WTC11 (cell line): ENCODE data around the gene TRAF3IP3. TPM values are rescaled to one million over a fixed set of nuclear protein-coding genes. Genes with fewer than 3 reads are reported as not detected.

ENCODE experiments used
- ATAC-seq: fragments of 200-7000 bp; cut with Tn5 transposase; 2 replicates; pipeline ENCODE4 v1.10.0; 2021; ENCODE audit warnings: mild to moderate bottlenecking, moderate library complexity
- CTCF ChIA-PET: fragments of 300-600 bp; sonication (Branson Sonifier 250); formaldehyde crosslinking; loops from one replicate; lab custom pipeline; 2021; ENCODE audit warnings: antibody characterized with exemption; lab: Charles Lee
- POLR2A ChIA-PET: fragments of 350-600 bp; sonication (Branson Sonifier 250); formaldehyde crosslinking; loops from one replicate; lab custom pipeline; 2021; ENCODE audit warnings: antibody characterized with exemption; lab: Charles Lee
- DNase-seq: peaks from one replicate; pipeline ENCODE4 v3.0.0; 2021; ENCODE audit warnings: low spot score
- H3K27ac Mint-ChIP-seq: 2 replicates; pipeline ENCODE4 v1.8.0; 2021; ENCODE audit warnings: mixed read lengths
- H3K27me3 Mint-ChIP-seq: 2 replicates; pipeline ENCODE4 v1.8.0; 2021; ENCODE audit warnings: low read depth, mild to moderate bottlenecking, moderate library complexity, mixed read lengths
- H3K36me3 Mint-ChIP-seq: 2 replicates; pipeline ENCODE4 v1.8.0; 2021; ENCODE audit warnings: mixed read lengths
- H3K4me1 Mint-ChIP-seq: 2 replicates; pipeline ENCODE4 v1.8.0; 2022; ENCODE audit warnings: mixed read lengths
- H3K4me3 Mint-ChIP-seq: 2 replicates; pipeline ENCODE4 v1.8.0; 2021; ENCODE audit warnings: mild to moderate bottlenecking, moderate library complexity, mixed read lengths
- H3K9me3 Mint-ChIP-seq: 2 replicates; pipeline ENCODE4 v1.8.0; 2021; ENCODE audit warnings: mixed read lengths
- ELF4 ChIP-seq: sonication (generic); formaldehyde crosslinking; IDR thresholded peaks from 2 replicates; pipeline ENCODE4 v1.8.1; 2022; ENCODE audit warnings: low read depth, mild to moderate bottlenecking, moderate library complexity, missing genetic modification reagents
- FOXP1 ChIP-seq: sonication (generic); formaldehyde crosslinking; IDR thresholded peaks from 2 replicates; pipeline ENCODE4 v1.8.0; 2022; ENCODE audit warnings: missing genetic modification reagents, mild to moderate bottlenecking, moderate library complexity, borderline replicate concordance
- GABPB1 ChIP-seq: sonication (generic); formaldehyde crosslinking; IDR thresholded peaks from 2 replicates; pipeline ENCODE4 v1.8.1; 2023; ENCODE audit warnings: mild to moderate bottlenecking, missing genetic modification reagents
- NR2C2 ChIP-seq: sonication (generic); formaldehyde crosslinking; IDR thresholded peaks from 2 replicates; pipeline ENCODE4 v1.8.0; 2022; ENCODE audit warnings: mild to moderate bottlenecking, missing genetic modification reagents
- RELA ChIP-seq: sonication (generic); formaldehyde crosslinking; IDR thresholded peaks from 2 replicates; pipeline ENCODE4 v1.8.1; 2022; ENCODE audit warnings: missing genetic modification reagents, mild to moderate bottlenecking, borderline replicate concordance
- SP1 ChIP-seq: sonication (generic); formaldehyde crosslinking; conservative IDR thresholded peaks from 2 replicates; pipeline ENCODE4 v1.8.1; 2022; ENCODE audit warnings: missing genetic modification reagents
- TEAD1 ChIP-seq: sonication (generic); formaldehyde crosslinking; IDR thresholded peaks from 2 replicates; pipeline ENCODE4 v1.8.0; 2022; ENCODE audit warnings: mild to moderate bottlenecking, missing genetic modification reagents
- ZNF219 ChIP-seq: sonication (generic); formaldehyde crosslinking; IDR thresholded peaks from 2 replicates; pipeline ENCODE4 v1.8.0; 2023; ENCODE audit warnings: missing genetic modification reagents, mild to moderate bottlenecking, borderline replicate concordance
- ZNF317 ChIP-seq: sonication (generic); formaldehyde crosslinking; IDR thresholded peaks from 2 replicates; pipeline ENCODE4 v1.8.1; 2023; ENCODE audit warnings: low read depth, mild to moderate bottlenecking, moderate library complexity, missing genetic modification reagents, borderline replicate concordance
- ZNF396 ChIP-seq: fragments of 250-450 bp; sonication (Bioruptor Pico); IDR thresholded peaks from 2 replicates; pipeline ENCODE4 v1.8.0; 2021; ENCODE audit warnings: mild to moderate bottlenecking, moderate library complexity, borderline replicate concordance
- ZNF423 ChIP-seq: fragments of 250-450 bp; sonication (Bioruptor Pico); IDR thresholded peaks from 2 replicates; pipeline ENCODE4 v2.1.2; 2022; ENCODE audit warnings: mild to moderate bottlenecking, moderate library complexity
- ZNF671 ChIP-seq: fragments of 250-450 bp; sonication (Bioruptor Pico); IDR thresholded peaks from 2 replicates; pipeline ENCODE4 v1.8.0; 2021; ENCODE audit warnings: mild to moderate bottlenecking
- total RNA-seq: library from RNA; stranded (reverse); gene quantifications from 3 replicates; pipeline ENCODE4 v1.2.3, GENCODE V29; 2021
- TF ChIP-seq, protein P1 (sequence below): fragments of 250-450 bp; sonication (Bioruptor Pico); IDR thresholded peaks from 2 replicates; pipeline ENCODE4 v1.9.0; 2021; ENCODE audit warnings: mild to moderate bottlenecking
- TF ChIP-seq, protein P2 (sequence below): sonication (generic); formaldehyde crosslinking; IDR thresholded peaks from 2 replicates; pipeline ENCODE4 v1.8.0; 2022; ENCODE audit warnings: mild to moderate bottlenecking, missing genetic modification reagents
- TF ChIP-seq, protein P3 (sequence below): sonication (generic); formaldehyde crosslinking; IDR thresholded peaks from 2 replicates; pipeline ENCODE4 v1.8.0; 2022; ENCODE audit warnings: mild to moderate bottlenecking, missing genetic modification reagents
- TF ChIP-seq, protein P4 (sequence below): fragments of 250-450 bp; sonication (Bioruptor Pico); IDR thresholded peaks from 2 replicates; pipeline ENCODE4 v2.1.2; 2022; ENCODE audit warnings: mild to moderate bottlenecking, moderate library complexity
- TF ChIP-seq, protein P5 (sequence below): sonication (generic); formaldehyde crosslinking; IDR thresholded peaks from 2 replicates; pipeline ENCODE4 v1.8.1; 2023; ENCODE audit warnings: mild to moderate bottlenecking, missing genetic modification reagents, borderline replicate concordance
- TF ChIP-seq, protein P6 (sequence below): sonication (generic); formaldehyde crosslinking; IDR thresholded peaks from 2 replicates; pipeline ENCODE4 v1.8.0; 2022; ENCODE audit warnings: mild to moderate bottlenecking, missing genetic modification reagents
- TF ChIP-seq, protein P7 (sequence below): fragments of 250-450 bp; sonication (Bioruptor Pico); IDR thresholded peaks from 2 replicates; pipeline ENCODE4 v1.9.0; 2021; ENCODE audit warnings: moderate library complexity, mild to moderate bottlenecking, inconsistent platforms, borderline replicate concordance

Gene TRAF3IP3
- total RNA-seq, 1 experiment from 2014 or later = 0.74 TPM

DNA sequence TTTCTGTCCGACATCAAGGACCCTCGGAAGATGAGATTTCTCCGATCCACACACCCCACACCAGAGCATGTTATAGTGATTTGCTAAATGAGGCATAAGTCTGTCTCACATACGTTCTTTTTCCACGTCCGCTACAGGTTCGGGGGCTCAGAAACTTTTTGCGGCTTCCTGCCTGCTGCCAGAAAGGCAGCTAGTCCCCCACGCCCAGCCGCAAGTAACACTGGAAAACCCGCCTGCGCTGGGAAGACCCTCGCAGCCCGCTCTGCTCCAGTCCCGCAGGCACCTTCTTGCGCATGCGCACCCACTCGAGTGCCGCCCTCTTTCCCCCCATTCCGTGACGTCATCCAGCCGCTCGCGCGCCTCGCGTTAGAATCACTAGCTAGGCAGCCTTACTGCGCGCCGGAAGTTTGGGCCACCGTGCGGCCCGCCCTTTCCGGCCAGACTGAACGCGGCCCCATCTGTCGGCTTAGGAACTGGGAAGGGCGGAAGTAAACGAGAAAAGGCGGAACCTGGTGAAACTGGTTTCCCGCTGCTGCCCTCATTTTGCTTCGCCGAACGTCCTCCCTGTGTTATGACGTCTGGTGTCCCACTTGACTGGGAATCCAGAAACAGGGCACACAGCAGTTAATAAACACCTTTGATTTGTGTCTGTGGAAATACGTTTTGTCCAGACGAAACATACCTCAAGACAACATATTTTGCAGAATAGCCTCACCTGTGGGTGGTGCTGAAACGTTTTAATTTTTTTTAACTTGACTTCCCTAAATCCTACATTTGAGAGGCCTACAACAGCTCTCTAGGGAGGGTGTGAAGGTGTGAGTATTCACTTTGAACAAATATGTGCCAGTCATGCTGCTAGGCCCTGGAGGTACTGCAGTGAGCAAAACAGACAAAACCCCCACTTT is 28.7 kb downstream of the TRAF3IP3 start, which contains the start of gene C1orf74 (continued):
- TF ChIP-seq, protein P1, sequence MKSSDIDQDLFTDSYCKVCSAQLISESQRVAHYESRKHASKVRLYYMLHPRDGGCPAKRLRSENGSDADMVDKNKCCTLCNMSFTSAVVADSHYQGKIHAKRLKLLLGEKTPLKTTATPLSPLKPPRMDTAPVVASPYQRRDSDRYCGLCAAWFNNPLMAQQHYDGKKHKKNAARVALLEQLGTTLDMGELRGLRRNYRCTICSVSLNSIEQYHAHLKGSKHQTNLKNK (CRISPR knock-in tag) = 0 out of 2 replicates have a peak, but pooled peaks have one; percentile 46
- TF ChIP-seq, protein P2, sequence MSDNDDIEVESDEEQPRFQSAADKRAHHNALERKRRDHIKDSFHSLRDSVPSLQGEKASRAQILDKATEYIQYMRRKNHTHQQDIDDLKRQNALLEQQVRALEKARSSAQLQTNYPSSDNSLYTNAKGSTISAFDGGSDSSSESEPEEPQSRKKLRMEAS (CRISPR knock-in tag) = peak; percentile 80
- TF ChIP-seq GABPB1 (CRISPR knock-in tag) (0 out of 2 replicates have a peak, but pooled peaks have one; percentile 56), SP1 (CRISPR knock-in tag) (peak; percentile 97)

DNA sequence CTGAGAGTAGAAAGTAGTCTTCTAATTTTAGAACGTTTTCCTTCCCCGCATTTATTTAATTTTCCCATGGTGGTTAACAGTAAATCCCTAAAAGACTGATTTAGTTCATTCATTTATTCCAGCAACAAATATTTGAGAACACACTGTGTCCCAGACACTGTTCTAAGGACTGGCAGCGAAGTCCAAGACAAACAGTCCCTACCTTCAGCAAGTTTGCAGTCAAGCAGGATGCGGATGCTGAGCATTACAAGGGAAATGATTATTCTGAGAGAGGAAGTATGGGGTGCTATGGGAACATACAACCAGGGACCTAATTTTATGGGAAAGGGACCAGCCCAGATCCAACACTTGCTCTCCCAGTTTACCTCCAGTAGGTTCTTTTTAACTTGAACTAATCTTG is 29.7 kb downstream of the TRAF3IP3 start:
- peaks cover 7% of the 10 kb centered on the region for H3K9me3 Mint-ChIP-seq
- H3K27ac Mint-ChIP-seq = no peak overlapping the region
- TF ChIP-seq, protein P3, sequence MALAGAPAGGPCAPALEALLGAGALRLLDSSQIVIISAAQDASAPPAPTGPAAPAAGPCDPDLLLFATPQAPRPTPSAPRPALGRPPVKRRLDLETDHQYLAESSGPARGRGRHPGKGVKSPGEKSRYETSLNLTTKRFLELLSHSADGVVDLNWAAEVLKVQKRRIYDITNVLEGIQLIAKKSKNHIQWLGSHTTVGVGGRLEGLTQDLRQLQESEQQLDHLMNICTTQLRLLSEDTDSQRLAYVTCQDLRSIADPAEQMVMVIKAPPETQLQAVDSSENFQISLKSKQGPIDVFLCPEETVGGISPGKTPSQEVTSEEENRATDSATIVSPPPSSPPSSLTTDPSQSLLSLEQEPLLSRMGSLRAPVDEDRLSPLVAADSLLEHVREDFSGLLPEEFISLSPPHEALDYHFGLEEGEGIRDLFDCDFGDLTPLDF = no peak
- ATAC-seq = no peak
- ChIA-PET CTCF (interaction anchor here (1.6 kb wide), 1 partner anchor 20 kb away, joined by 6 read pairs; the partner anchor contains the start of gene IRF6), POLR2A (no interaction called here)
- no peak for DNase-seq
- peaks cover 20% of the 10 kb centered on the region for H3K36me3 Mint-ChIP-seq
- no peak overlapping the region for H3K4me3 Mint-ChIP-seq
- peaks cover 6% of the 10 kb centered on the region for H3K27me3 Mint-ChIP-seq
- H3K4me1 Mint-ChIP-seq = peaks cover 15% of the 10 kb centered on the region; the same call in 1 of the 2 replicates

DNA sequence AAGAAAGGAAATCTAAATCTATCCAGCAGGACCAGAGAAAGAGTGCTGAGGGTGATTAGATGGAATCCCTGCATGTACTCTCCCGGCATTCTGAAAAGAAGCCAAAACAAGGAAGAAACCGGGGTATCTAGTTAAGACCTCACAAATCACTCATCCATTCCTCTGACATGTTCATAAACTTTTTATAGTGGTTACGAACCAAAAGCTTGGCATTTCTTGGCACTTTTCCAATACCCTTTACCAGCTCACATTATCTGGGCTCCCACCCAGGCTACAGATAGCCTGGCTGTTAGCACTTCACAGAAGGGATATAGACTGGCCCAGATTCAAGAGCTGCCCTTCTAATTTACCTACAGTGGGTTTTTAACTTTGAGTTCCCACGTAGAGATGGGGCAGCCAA is 30.3 kb downstream of the TRAF3IP3 start:
- H3K9me3 Mint-ChIP-seq = peaks cover 7% of the 10 kb centered on the region
- H3K27me3 Mint-ChIP-seq = peaks cover 6% of the 10 kb centered on the region
- H3K36me3 Mint-ChIP-seq = peaks cover 26% of the 10 kb centered on the region
- ChIA-PET CTCF (no interaction called here), POLR2A (no interaction called here)
- DNase-seq (no peak), ATAC-seq (no peak)
- no peak overlapping the region for H3K27ac Mint-ChIP-seq
- peaks cover 15% of the 10 kb centered on the region; the same call in 1 of the 2 replicates for H3K4me1 Mint-ChIP-seq
- no peak overlapping the region for H3K4me3 Mint-ChIP-seq
- TF ChIP-seq, protein P3 = no peak
- TF ChIP-seq ELF4 (no peak), ZNF219 (no peak), ZNF671 (CRISPR knock-in tag) (no peak), NR2C2 (no peak), TEAD1 (CRISPR knock-in tag) (no peak), ZNF317 (no peak), ZNF423 (CRISPR knock-in tag) (no peak), ZNF396 (CRISPR knock-in tag) (no peak), FOXP1 (no peak), RELA (CRISPR knock-in tag) (no peak), SP1 (CRISPR knock-in tag) (no peak)
- TF ChIP-seq, protein P4, sequence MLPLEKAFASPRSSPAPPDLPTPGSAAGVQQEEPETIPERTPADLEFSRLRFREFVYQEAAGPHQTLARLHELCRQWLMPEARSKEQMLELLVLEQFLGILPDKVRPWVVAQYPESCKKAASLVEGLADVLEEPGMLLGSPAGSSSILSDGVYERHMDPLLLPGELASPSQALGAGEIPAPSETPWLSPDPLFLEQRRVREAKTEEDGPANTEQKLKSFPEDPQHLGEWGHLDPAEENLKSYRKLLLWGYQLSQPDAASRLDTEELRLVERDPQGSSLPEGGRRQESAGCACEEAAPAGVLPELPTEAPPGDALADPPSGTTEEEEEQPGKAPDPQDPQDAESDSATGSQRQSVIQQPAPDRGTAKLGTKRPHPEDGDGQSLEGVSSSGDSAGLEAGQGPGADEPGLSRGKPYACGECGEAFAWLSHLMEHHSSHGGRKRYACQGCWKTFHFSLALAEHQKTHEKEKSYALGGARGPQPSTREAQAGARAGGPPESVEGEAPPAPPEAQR = no peak
- TF ChIP-seq, protein P5, sequence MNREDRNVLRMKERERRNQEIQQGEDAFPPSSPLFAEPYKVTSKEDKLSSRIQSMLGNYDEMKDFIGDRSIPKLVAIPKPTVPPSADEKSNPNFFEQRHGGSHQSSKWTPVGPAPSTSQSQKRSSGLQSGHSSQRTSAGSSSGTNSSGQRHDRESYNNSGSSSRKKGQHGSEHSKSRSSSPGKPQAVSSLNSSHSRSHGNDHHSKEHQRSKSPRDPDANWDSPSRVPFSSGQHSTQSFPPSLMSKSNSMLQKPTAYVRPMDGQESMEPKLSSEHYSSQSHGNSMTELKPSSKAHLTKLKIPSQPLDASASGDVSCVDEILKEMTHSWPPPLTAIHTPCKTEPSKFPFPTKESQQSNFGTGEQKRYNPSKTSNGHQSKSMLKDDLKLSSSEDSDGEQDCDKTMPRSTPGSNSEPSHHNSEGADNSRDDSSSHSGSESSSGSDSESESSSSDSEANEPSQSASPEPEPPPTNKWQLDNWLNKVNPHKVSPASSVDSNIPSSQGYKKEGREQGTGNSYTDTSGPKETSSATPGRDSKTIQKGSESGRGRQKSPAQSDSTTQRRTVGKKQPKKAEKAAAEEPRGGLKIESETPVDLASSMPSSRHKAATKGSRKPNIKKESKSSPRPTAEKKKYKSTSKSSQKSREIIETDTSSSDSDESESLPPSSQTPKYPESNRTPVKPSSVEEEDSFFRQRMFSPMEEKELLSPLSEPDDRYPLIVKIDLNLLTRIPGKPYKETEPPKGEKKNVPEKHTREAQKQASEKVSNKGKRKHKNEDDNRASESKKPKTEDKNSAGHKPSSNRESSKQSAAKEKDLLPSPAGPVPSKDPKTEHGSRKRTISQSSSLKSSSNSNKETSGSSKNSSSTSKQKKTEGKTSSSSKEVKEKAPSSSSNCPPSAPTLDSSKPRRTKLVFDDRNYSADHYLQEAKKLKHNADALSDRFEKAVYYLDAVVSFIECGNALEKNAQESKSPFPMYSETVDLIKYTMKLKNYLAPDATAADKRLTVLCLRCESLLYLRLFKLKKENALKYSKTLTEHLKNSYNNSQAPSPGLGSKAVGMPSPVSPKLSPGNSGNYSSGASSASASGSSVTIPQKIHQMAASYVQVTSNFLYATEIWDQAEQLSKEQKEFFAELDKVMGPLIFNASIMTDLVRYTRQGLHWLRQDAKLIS (CRISPR knock-in tag) = no peak
- TF ChIP-seq, protein P6, sequence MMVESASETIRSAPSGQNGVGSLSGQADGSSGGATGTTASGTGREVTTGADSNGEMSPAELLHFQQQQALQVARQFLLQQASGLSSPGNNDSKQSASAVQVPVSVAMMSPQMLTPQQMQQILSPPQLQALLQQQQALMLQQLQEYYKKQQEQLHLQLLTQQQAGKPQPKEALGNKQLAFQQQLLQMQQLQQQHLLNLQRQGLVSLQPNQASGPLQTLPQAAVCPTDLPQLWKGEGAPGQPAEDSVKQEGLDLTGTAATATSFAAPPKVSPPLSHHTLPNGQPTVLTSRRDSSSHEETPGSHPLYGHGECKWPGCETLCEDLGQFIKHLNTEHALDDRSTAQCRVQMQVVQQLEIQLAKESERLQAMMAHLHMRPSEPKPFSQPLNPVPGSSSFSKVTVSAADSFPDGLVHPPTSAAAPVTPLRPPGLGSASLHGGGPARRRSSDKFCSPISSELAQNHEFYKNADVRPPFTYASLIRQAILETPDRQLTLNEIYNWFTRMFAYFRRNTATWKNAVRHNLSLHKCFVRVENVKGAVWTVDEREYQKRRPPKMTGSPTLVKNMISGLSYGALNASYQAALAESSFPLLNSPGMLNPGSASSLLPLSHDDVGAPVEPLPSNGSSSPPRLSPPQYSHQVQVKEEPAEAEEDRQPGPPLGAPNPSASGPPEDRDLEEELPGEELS (CRISPR knock-in tag) = no peak
- TF ChIP-seq, protein P7, sequence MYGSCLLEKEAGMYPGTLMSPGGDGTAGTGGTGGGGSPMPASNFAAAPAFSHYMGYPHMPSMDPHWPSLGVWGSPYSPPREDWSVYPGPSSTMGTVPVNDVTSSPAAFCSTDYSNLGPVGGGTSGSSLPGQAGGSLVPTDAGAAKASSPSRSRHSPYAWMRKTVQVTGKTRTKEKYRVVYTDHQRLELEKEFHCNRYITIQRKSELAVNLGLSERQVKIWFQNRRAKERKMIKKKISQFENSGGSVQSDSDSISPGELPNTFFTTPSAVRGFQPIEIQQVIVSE (CRISPR knock-in tag) = no peak
